Astrocyte (in vitro differentiated cells and primary cell): ENCODE data around the gene NAV3.

Experiments
- EZH2 ChIP-seq: IDR thresholded peaks from 2 replicates; pipeline ENCODE4 v1.6.1; 2012; ENCODE audit warnings: mild to moderate bottlenecking, low read length, inconsistent platforms; ENCODE audit not compliant: insufficient read depth
- TF ChIP-seq, protein P1 (sequence below): IDR thresholded peaks from 2 replicates; pipeline ENCODE4 v1.5.1; 2011; ENCODE audit warnings: low read depth, mild to moderate bottlenecking, inconsistent platforms, low read length, moderate library complexity; ENCODE audit not compliant: insufficient read depth

DNA sequence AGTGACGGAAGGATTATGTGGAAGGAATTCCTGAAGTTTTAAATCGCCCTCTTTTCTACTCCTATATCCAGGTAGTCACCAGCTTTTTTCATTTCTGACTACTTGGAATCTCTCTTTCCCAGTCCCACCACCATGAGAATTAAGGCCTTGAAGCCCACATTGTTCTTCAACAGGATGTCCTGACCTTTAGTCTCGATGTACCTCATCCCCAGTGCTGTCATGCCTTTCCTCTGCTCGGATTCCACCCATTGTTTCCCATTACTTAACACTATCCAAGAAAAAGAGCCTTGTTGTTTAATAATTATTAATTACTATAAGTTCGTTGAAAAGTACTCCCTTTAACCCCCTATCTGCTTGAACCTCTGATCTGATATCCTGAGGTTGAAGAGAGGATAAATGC is 44.0 kb upstream of the NAV3 start:
- TF ChIP-seq, protein P1, sequence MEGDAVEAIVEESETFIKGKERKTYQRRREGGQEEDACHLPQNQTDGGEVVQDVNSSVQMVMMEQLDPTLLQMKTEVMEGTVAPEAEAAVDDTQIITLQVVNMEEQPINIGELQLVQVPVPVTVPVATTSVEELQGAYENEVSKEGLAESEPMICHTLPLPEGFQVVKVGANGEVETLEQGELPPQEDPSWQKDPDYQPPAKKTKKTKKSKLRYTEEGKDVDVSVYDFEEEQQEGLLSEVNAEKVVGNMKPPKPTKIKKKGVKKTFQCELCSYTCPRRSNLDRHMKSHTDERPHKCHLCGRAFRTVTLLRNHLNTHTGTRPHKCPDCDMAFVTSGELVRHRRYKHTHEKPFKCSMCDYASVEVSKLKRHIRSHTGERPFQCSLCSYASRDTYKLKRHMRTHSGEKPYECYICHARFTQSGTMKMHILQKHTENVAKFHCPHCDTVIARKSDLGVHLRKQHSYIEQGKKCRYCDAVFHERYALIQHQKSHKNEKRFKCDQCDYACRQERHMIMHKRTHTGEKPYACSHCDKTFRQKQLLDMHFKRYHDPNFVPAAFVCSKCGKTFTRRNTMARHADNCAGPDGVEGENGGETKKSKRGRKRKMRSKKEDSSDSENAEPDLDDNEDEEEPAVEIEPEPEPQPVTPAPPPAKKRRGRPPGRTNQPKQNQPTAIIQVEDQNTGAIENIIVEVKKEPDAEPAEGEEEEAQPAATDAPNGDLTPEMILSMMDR = no peak
- no peak for TF ChIP-seq EZH2
